ENCODE results near the gene DDX24.

The DDX24 gene

DNA sequence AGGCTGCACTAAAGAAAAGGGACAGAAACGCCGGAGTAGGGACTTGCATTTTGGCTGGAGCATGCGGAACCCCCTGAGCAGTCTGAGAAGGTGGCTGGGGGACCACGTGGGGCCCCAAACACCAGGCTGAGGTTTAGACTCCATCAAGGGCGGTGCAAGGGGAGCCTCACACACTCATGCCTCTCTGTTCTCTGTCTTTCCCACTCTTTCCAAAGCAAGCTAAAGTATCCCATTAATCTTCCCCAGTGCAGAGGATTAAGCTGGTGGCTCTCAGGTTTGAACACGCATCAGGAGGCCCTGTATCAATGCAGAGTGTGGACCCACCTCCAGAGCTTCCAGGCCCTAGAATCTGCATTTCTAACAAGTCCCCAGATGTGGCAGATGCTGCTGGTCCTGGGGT lies 70.4 kb downstream of the DDX24 start:
- no peak for DNase-seq (ENCODE audit: low spot score)

DNA sequence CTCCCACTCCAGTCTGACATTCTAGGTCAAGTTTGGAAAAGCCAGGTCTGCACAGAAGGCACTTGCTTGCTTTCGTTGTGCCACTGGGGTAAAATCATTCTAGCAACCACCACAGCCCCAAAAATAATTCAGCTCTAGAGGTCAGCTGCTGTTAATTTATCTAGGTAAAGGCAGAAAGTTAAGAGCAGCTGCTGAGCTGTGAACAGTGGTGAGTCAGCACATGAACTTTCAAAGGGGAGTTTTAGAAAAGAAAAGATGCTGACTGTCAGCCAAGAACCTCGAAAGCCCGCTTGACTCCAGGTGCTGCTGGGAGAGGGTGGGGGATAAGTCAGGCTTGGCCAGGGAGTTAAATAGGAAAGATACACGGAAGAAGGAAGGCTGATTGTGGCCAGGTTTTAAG lies 71.2 kb downstream of the DDX24 start:
- no peak for DNase-seq (ENCODE audit: low spot score)

DNA sequence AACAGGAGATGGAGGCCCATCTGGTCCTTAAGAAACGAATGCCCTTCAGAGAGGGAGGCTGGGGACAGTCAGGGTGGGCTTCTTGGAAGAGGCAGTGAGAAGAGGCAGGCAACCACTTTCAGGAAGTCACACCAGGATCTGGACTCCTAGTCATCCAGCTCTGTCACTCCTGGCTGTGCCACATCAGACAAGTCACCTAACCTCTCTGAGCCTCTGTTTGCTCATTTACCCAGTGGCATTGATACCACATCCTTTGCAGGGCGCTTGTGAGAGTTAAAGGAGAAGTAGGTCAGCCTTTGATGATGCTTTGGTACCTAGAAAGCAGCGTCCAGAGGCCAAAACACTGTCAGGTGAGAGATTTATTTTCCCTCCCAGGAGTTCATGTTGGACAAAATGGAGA lies 72.8 kb downstream of the DDX24 start:
- no peak for DNase-seq (ENCODE audit: low spot score)

DNA sequence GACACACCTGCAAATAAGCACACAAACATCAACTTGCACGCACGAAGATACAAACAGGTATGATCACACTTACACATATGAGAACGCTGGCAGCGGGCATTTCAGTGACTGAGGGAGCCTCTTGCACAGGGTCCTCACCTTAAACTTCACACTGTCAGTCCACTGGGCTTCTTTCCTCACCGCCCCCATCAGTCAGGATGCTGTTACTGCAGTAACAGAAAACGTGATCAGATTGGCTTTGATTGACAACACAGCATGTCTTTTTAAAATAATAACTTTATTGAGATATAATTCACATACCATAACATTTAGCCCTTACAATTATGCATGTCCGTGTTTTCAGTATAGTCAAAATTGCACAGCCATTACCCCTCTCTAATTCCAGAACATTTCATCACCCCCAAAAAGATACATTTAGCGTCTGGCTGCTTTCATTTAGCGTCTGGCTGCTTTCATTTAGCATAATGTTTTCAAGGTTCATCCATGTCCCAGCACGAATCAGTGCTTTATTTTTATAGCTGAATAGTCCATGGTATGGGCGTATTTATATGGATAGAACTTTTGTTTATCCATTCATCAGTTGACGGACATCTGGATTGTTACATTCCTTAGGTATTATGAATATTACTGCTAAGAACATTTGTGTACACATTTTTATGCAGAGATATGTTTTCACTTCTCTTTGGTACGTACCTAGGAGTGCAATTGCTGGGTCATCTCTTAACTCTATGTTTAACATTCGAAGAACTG lies 75.5 kb downstream of the DDX24 start:
- DNase-seq (ENCODE audit: low spot score), result no peak

DNA sequence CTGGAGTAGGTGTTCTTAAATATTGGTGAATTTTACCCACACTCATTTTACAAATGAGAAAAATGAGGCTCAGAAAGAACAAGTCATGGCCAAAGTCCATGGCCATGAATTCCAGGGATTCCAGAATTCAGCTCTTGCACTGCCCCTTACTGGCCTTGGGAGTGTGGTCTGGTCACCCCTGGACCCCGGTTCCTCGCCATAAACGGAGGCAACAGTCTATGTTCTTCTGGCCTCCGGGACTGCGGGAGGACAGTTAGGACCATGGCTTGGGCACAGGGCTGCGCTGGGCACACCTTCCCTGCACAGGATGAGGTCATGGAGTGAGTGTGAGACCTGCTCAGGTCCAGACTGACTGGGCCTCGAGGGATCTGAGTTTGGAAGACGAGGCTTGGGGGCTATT lies 77.0 kb downstream of the DDX24 start:
- no peak for DNase-seq (ENCODE audit: low spot score)

DNA sequence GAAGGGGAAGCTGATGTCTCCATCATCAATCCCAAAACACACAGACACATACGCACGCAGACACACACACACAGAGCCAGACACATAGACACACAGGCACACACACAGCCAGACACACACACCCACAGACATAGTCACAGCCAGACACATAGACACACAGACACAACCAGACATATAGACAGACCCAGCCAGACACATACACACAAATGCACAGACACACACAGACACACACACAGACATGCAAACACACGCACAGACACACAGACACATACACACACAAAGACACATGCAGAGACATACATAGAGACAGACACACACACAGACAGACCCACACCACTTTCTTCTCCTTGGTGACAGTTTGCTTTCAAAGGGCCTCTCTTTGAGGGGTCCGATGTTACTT lies 77.6 kb downstream of the DDX24 start:
- no peak for DNase-seq (ENCODE audit: low spot score)

DNA sequence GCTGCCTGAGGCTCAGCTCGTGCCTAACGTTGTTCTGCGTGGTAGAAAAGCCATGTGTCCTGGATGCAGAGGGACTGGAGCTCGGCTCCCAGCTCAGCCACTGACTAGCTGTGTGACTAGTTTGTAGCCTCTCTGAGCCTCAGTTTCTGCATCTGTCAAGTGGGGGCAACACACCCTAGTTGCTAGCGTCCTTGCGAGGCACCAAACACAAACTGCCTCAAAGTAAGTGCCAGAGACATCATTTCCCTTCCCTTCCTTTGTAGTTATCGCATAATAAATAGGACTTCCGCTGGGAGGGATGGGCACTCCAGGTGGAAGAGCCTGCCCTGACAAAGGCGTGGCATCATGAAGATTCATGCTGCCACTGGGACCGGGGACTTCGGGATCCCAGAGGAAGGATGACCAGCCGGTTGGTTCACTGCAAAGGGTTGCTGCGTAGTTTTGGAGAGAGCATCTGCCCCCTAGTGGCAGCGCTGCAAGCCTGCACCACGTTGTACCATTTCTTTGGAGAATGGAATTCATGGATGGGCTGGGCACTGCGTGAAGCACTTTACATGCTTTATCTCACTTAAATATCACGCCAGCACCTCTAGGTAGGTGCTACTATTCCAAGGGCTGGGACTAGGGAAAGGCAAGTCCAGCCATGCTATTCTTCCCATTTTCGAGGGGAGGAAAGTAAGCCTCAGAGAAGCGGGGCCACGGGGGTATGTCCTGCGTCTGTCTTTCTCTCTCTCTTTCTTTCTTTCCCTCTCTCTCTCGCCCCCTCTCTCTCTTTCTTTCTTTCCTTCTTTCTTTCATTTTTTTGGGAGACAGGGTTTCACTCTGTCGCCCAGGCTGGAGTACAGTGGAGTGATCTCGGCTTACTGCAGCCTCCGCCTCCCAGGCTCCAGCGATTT lies 79.3 kb downstream of the DDX24 start:
- DNase-seq (ENCODE audit: low spot score), result peak; percentile 58

DNA sequence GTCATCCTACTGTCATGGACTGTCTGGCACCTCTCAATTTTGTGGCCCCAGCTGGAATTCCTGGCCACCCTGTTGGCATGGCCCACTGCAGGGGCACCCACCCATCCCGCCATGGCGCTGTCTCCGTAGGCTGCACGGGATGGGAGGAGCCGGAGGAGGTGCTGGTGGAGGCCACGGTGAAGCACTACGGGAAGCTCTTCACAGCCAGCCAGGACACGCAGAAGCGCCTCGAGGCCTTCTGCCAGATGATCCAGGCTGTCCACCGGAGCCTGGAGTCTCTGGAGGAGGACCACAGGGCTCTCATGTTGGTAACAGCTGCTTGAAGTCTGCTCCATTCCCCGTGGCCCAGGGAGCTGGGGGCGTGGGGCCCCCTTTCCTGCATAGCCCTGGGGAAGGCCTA lies 80.0 kb downstream of the DDX24 start:
- no peak for DNase-seq (ENCODE audit: low spot score)

DNA sequence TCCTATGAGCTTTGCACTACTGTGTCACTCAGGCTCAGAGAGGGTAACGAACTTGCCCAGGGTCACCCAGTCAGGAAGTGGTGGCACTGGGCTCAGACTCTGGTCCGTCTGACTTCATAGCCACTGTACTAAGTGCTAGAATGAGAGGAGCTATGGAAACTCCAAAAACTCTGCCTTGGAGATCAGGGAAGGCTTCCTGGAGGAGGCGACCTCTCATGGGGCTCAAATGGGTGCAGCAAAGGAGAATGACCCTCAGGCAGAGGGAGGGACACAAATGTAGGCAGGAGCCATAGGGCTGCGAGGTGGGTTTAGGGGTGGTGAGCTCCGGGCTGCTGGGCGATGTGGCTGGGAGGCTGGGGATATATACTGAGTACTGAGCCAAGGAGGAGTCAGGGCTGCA lies 80.7 kb downstream of the DDX24 start:
- no peak for DNase-seq (ENCODE audit: low spot score)

DNA sequence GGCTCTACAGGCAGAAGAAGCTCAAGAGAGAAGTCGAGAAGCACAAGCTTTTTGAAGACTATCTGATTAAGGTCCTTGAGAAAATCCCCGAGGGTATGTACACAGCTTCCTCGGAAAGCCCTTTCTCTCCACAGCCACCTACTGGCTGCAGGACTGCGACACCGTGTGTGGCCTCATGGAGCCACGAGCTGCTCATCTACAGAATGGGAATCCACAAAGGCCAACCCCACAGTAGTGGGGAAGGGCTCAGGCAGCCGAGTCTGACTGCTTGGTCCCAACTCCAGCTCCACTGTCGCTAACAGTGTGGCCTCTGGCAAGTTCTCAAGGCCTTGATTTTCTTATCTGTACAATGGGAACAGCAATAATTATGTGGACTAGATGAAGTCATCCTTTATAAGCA lies 81.4 kb downstream of the DDX24 start:
- no peak for DNase-seq (ENCODE audit: low spot score)

DNA sequence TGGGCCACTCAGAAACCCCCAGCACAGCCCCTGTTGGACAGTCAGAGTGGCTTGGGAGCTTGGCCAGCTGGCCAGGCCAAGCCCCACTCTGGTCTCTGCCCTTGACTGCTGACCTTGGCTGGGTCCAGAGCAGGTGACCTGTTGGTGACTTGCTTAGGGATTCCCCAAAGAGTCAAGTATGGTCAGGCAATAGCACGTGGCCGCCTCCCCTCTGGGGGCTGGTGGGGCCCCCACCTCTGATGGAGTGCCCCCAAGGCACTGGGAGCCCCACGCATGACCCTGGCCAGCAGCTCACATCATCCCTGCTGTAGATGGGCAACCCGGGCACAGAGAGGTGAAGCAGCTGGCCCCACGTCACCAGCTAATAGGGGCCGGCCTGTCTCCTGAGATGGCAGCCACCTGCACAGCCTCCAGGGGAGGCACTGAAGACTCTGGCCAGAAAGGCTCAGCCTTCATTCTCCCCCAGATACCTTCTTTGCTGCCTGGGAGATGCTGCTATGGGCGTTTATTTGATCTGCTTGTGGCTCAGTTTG lies 82.1 kb downstream of the DDX24 start:
- no peak for DNase-seq (ENCODE audit: low spot score)

All from globus pallidus (tissue), 1 donor.